Measurements from ENCODE around the gene ASIC1.

Gene ASIC1

DNA sequence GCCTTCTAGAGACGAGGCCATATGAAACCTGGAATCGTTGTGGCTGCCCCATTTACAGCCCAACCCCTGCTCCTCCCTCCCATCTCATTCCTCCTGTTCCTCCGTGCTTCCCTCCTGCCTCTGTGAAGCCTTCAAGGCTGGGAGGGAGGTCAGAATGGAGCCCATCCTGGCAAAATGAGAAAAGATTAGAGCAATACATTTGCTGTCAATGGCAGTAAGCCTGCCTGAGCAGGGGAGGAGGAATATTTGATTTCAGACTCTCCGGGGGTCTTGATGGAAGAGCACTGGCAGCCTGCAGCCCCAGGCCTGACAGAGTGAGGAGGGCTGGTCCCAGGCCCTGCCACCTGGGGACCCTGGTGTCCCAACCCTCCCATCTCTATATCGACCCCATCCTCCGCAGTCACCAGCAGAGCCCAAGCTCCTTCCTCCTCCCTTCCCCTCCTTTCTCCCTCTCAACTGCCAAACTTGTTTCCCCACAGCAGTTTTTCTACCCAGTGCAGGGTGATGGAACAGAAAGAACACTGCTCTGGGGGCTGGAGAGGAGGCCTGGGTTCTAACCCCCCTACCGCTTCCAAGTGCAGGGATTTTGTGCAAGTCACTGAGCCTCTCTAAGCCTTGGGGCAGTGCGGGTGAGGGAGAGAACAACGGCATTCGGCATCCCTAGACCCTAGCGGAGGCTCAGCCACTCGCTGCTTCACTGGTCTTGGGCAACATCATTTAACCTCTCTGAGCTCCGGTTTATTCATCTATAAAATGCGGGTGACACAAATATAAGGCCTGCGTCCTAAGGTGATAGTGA lies 16.1 kb upstream of the ASIC1 start:
- no peak for DNase-seq (ENCODE audit: low read depth)
- no peak overlapping the region for H3K4me3 ChIP-seq (ENCODE audit: low read length)
- TF ChIP-seq, protein P1, sequence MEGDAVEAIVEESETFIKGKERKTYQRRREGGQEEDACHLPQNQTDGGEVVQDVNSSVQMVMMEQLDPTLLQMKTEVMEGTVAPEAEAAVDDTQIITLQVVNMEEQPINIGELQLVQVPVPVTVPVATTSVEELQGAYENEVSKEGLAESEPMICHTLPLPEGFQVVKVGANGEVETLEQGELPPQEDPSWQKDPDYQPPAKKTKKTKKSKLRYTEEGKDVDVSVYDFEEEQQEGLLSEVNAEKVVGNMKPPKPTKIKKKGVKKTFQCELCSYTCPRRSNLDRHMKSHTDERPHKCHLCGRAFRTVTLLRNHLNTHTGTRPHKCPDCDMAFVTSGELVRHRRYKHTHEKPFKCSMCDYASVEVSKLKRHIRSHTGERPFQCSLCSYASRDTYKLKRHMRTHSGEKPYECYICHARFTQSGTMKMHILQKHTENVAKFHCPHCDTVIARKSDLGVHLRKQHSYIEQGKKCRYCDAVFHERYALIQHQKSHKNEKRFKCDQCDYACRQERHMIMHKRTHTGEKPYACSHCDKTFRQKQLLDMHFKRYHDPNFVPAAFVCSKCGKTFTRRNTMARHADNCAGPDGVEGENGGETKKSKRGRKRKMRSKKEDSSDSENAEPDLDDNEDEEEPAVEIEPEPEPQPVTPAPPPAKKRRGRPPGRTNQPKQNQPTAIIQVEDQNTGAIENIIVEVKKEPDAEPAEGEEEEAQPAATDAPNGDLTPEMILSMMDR (conservative IDR thresholded peaks at IDR 0.05; ENCODE audit: low read length): no peak

- H3K4me3 ChIP-seq (ENCODE audit: low read length): no peak overlapping the region
- no peak for DNase-seq (ENCODE audit: low read depth)
- TF ChIP-seq, protein P1 (conservative IDR thresholded peaks at IDR 0.05; ENCODE audit: low read length): no peak
Observed at GRCh38 chr12:50041962-50042361, 15.4 kb upstream of the ASIC1 start.

GRCh38 chr12:50042693-50043092 lies 14.7 kb upstream of the ASIC1 start:
- TF ChIP-seq, protein P1 (conservative IDR thresholded peaks at IDR 0.05; ENCODE audit: low read length): no peak
- no peak for DNase-seq (ENCODE audit: low read depth)

GRCh38 chr12:50043308-50043707 lies 14.1 kb upstream of the ASIC1 start:
- no peak overlapping the region for H3K4me3 ChIP-seq (ENCODE audit: low read length)
- no peak for DNase-seq (ENCODE audit: low read depth)
- TF ChIP-seq, protein P1 (conservative IDR thresholded peaks at IDR 0.05; ENCODE audit: low read length): no peak

More at GRCh38 chr12:50042693-50043092, 14.7 kb upstream of the ASIC1 start:
- H3K4me3 ChIP-seq (ENCODE audit: low read length): no peak overlapping the region

- H3K4me3 ChIP-seq (ENCODE audit: low read length): no peak overlapping the region
- DNase-seq (ENCODE audit: low read depth): no peak
- TF ChIP-seq, protein P1 (conservative IDR thresholded peaks at IDR 0.05; ENCODE audit: low read length): no peak
Observed at GRCh38 chr12:50043854-50044253, 13.5 kb upstream of the ASIC1 start.

DNA sequence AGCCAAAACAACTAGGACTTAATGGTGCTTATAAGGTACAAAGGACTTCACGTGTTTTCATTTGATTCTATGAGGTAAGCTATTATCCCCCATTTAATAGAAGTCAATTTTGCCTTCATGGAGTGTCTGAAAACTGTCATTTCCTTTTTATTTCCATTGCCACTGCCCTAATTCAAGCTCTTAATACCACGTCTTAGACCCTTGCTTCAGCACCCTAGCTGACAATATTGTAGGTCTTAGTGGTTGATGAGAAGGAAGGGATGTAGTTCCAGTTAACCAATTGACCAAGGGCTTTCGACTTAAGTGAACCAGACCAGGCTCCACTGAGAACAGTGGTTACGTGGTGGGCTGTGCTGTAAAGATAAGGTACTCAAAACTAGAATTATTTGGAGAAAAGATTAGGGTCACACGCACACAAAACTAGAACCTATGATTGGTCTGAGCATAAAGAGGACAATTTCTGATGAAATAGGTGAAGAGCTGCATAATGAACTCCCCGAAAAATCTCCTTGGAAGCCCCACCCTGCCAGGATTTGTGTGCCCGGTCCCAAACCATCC lies 9.6 kb upstream of the ASIC1 start:
- TF ChIP-seq, protein P1 (conservative IDR thresholded peaks at IDR 0.05; ENCODE audit: low read length): no peak
- H3K4me3 ChIP-seq (ENCODE audit: low read length): no peak overlapping the region
- DNase-seq (ENCODE audit: low read depth): no peak
